Neural progenitor cell (in vitro differentiated cells): Measurements from ENCODE around the gene LPP. TPM values are rescaled to one million over a fixed set of nuclear protein-coding genes. Genes with fewer than 3 reads are reported as not detected.

Experiments used
- DNase-seq: peaks from one replicate; pipeline ENCODE4 v3.0.0-alpha.2; 2016; ENCODE audit warnings: low spot score
- H2AFZ ChIP-seq: fragments of 200-600 bp; sonication (generic); replicated peaks from 2 replicates; pipeline ENCODE4 v1.6.1; 2016; ENCODE audit warnings: antibody characterized with exemption
- H3F3A ChIP-seq: fragments of 200-600 bp; sonication (generic); 2 replicates; pipeline ENCODE4 v1.6.1; 2016; ENCODE audit warnings: antibody characterized with exemption, low read depth
- H3K27ac ChIP-seq: fragments of 200-600 bp; sonication (generic); 2 replicates; pipeline ENCODE4 v1.5.1; 2016; ENCODE audit warnings: mild to moderate bottlenecking
- H3K27me3 ChIP-seq: fragments of 200-600 bp; sonication (generic); 2 replicates; pipeline ENCODE4 v1.6.1; 2016; ENCODE audit warnings: mild to moderate bottlenecking, moderate library complexity
- H3K36me3 ChIP-seq: fragments of 200-600 bp; sonication (generic); 2 replicates; pipeline ENCODE4 v1.5.1; 2016
- H3K4me1 ChIP-seq: fragments of 200-600 bp; sonication (generic); 2 replicates; pipeline ENCODE4 v1.6.1; 2016; ENCODE audit warnings: mixed run types
- H3K4me2 ChIP-seq: fragments of 200-600 bp; sonication (generic); 2 replicates; pipeline ENCODE4 v1.6.1; 2016
- H3K4me3 ChIP-seq: fragments of 200-600 bp; sonication (generic); 2 replicates; pipeline ENCODE4 v1.5.1; 2016
- H3K79me2 ChIP-seq: fragments of 200-600 bp; sonication (generic); 2 replicates; pipeline ENCODE4 v1.6.1; 2016; ENCODE audit warnings: low read depth
- H3K9ac ChIP-seq: fragments of 200-600 bp; sonication (generic); 2 replicates; pipeline ENCODE4 v1.6.1; 2016
- H3K9me3 ChIP-seq: fragments of 200-600 bp; sonication (generic); 2 replicates; pipeline ENCODE4 v1.5.1; 2016; ENCODE audit warnings: low read depth
- H4K20me1 ChIP-seq: fragments of 200-600 bp; sonication (generic); 2 replicates; pipeline ENCODE4 v1.6.1; 2016; ENCODE audit warnings: low read depth
- H3K27ac Mint-ChIP-seq: 3 replicates; pipeline ENCODE4 v1.8.0; 2021; ENCODE audit warnings: mixed read lengths
- H3K27me3 Mint-ChIP-seq: 2 replicates; pipeline ENCODE4 v1.8.0; 2022; ENCODE audit warnings: low read depth, mild to moderate bottlenecking, inconsistent platforms, moderate library complexity, mixed read lengths; ENCODE audit not compliant: insufficient read depth
- H3K36me3 Mint-ChIP-seq: 3 replicates; pipeline ENCODE4 v1.8.0; 2021; ENCODE audit warnings: mixed read lengths
- H3K4me1 Mint-ChIP-seq: 3 replicates; pipeline ENCODE4 v1.8.0; 2021; ENCODE audit warnings: mixed read lengths
- H3K4me3 Mint-ChIP-seq: 3 replicates; pipeline ENCODE4 v1.8.0; 2021; ENCODE audit warnings: mild to moderate bottlenecking, moderate library complexity, mixed read lengths
- H3K9me3 Mint-ChIP-seq: 3 replicates; pipeline ENCODE4 v1.8.0; 2020; ENCODE audit warnings: mixed read lengths
- EZH2 ChIP-seq: fragments of 200-600 bp; sonication (generic); IDR thresholded peaks from 2 replicates; pipeline ENCODE4 v1.6.1; 2017; ENCODE audit warnings: antibody characterized with exemption, mild to moderate bottlenecking, moderate library complexity
- EZH2phosphoT487 ChIP-seq: fragments of 200-600 bp; sonication (generic); IDR thresholded peaks from 2 replicates; pipeline ENCODE4 v1.6.1; 2017; ENCODE audit warnings: antibody characterized with exemption
- total RNA-seq: library from RNA; depleted of rRNA; stranded (reverse); fragments of >200 nt; gene quantifications from 2 replicates; pipeline ENCODE4 v1.2.3, GENCODE V29; 2015; ENCODE audit warnings: low replicate concordance
- TF ChIP-seq, protein P1 (sequence below): fragments of 200-600 bp; sonication (generic); IDR thresholded peaks from 2 replicates; pipeline ENCODE4 v1.5.1; 2017; ENCODE audit warnings: antibody characterized with exemption, mild to moderate bottlenecking

The LPP gene
- total RNA-seq, 1 donor from 2014 or later = 18.9 TPM

GRCh38 chr3:188254520-188255070 is 100.6 kb downstream of the LPP start:
- no peaks in the 10 kb centered on the region for H3K79me2 ChIP-seq
- H2AFZ ChIP-seq = no peak overlapping the region
- no peak overlapping the region for H3K4me3 Mint-ChIP-seq
- TF ChIP-seq, protein P1, sequence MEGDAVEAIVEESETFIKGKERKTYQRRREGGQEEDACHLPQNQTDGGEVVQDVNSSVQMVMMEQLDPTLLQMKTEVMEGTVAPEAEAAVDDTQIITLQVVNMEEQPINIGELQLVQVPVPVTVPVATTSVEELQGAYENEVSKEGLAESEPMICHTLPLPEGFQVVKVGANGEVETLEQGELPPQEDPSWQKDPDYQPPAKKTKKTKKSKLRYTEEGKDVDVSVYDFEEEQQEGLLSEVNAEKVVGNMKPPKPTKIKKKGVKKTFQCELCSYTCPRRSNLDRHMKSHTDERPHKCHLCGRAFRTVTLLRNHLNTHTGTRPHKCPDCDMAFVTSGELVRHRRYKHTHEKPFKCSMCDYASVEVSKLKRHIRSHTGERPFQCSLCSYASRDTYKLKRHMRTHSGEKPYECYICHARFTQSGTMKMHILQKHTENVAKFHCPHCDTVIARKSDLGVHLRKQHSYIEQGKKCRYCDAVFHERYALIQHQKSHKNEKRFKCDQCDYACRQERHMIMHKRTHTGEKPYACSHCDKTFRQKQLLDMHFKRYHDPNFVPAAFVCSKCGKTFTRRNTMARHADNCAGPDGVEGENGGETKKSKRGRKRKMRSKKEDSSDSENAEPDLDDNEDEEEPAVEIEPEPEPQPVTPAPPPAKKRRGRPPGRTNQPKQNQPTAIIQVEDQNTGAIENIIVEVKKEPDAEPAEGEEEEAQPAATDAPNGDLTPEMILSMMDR = no peak
- TF ChIP-seq EZH2 = no peak
- TF ChIP-seq EZH2phosphoT487 = no peak
- no peaks in the 10 kb centered on the region for H3K36me3 ChIP-seq
- H3K4me1 ChIP-seq = peaks cover 27% of the 10 kb centered on the region
- H3K27me3 ChIP-seq = no peaks in the 10 kb centered on the region
- H4K20me1 ChIP-seq = peaks cover 10% of the 10 kb centered on the region
- H3K9ac ChIP-seq = no peak overlapping the region
- H3K4me2 ChIP-seq = no peak overlapping the region
- H3K9me3 ChIP-seq = no peaks in the 10 kb centered on the region
- no peaks in the 10 kb centered on the region for H3K27me3 Mint-ChIP-seq
- H3K9me3 Mint-ChIP-seq = peaks cover 6% of the 10 kb centered on the region
- no peak overlapping the region for H3K27ac ChIP-seq
- H3F3A ChIP-seq = no peaks in the 10 kb centered on the region
- H3K4me3 ChIP-seq = no peak overlapping the region
- H3K36me3 Mint-ChIP-seq = peaks cover 13% of the 10 kb centered on the region
- peaks cover 18% of the 10 kb centered on the region for H3K4me1 Mint-ChIP-seq
- no peak overlapping the region for H3K27ac Mint-ChIP-seq
- no peak for DNase-seq

DNA sequence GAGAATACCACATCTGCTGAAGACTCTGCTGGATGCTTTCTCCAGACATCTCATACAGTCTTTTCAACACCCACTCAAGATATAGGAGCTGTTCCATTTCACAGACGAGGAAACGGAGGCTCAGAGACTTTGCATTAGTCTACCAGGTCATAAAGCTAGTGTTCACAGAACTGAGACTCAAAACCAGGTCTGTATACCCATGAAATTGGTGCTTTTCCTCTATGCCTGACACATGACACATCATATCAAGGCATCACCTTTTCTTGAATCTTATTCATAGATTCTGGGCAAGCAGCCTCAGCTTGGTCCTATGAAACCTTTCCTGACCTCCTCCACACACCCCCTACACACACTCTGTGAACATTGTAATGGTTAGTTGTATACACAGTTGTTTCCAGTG is 101.2 kb downstream of the LPP start:
- Mint-ChIP-seq H3K9me3 (peaks cover 6% of the 10 kb centered on the region), H3K4me3 (no peak overlapping the region), H3K27me3 (no peaks in the 10 kb centered on the region), H3K36me3 (peaks cover 13% of the 10 kb centered on the region), H3K4me1 (peaks cover 20% of the 10 kb centered on the region), H3K27ac (no peak overlapping the region)
- no peak overlapping the region for H3K4me2 ChIP-seq
- no peaks in the 10 kb centered on the region for H3K27me3 ChIP-seq
- DNase-seq = no peak
- no peak overlapping the region for H3K27ac ChIP-seq
- TF ChIP-seq, protein P1 = no peak
- TF ChIP-seq EZH2phosphoT487 (no peak), EZH2 (no peak)
- H3K79me2 ChIP-seq = no peaks in the 10 kb centered on the region
- H3F3A ChIP-seq = no peaks in the 10 kb centered on the region
- H4K20me1 ChIP-seq = peaks cover 10% of the 10 kb centered on the region
- no peak overlapping the region for H2AFZ ChIP-seq
- no peak overlapping the region for H3K9ac ChIP-seq
- no peaks in the 10 kb centered on the region for H3K36me3 ChIP-seq
- peaks cover 27% of the 10 kb centered on the region for H3K4me1 ChIP-seq
- no peak overlapping the region for H3K4me3 ChIP-seq
- H3K9me3 ChIP-seq = no peaks in the 10 kb centered on the region

- H3K4me1 Mint-ChIP-seq = peaks cover 20% of the 10 kb centered on the region
- H2AFZ ChIP-seq = no peak overlapping the region
- no peak overlapping the region for H3K4me2 ChIP-seq
- no peaks in the 10 kb centered on the region for H3K27me3 ChIP-seq
- H3K9ac ChIP-seq = no peak overlapping the region
- H3K27ac ChIP-seq = no peak overlapping the region
- peaks cover 10% of the 10 kb centered on the region for H4K20me1 ChIP-seq
- H3K4me1 ChIP-seq = peaks cover 27% of the 10 kb centered on the region
- H3K27ac Mint-ChIP-seq = no peak overlapping the region
- TF ChIP-seq, protein P1 = no peak
- TF ChIP-seq EZH2 (no peak), EZH2phosphoT487 (no peak)
- H3K79me2 ChIP-seq = no peaks in the 10 kb centered on the region
- DNase-seq = no peak
- H3K36me3 Mint-ChIP-seq = peaks cover 7% of the 10 kb centered on the region
- no peak overlapping the region for H3K4me3 Mint-ChIP-seq
- no peaks in the 10 kb centered on the region for H3K27me3 Mint-ChIP-seq
- H3F3A ChIP-seq = no peaks in the 10 kb centered on the region
- no peak overlapping the region for H3K4me3 ChIP-seq
- peaks cover 3% of the 10 kb centered on the region for H3K9me3 Mint-ChIP-seq
- no peaks in the 10 kb centered on the region for H3K9me3 ChIP-seq
- H3K36me3 ChIP-seq = no peaks in the 10 kb centered on the region
Measured at GRCh38 chr3:188256758-188257157, 102.8 kb downstream of the LPP start.
